Measurements from ENCODE around the gene RBM38. TPM values are rescaled to one million over a fixed set of nuclear protein-coding genes. Genes with fewer than 3 reads are reported as not detected.
A peak's percentile ranks its signal among the peaks of the same experiment; 100 is the strongest.

The RBM38 gene
- total and polyA plus RNA-seq, 2 of the 13 experiments (the other 11 are each of a cell fraction or from before 2014, with no cell fraction given): 24.2 to 34.2 TPM

GRCh38 chr20:57351042-57351783 is 40.0 kb upstream of the RBM38 start, which contains the start of gene RAE1 (continued):
- TF ChIP-seq ZNF136 (CRISPR knock-in tag; IDR thresholded peaks at IDR 0.05; ENCODE audit: low read depth) (no peak), TGIF2 (CRISPR knock-in tag; IDR thresholded peaks at IDR 0.05) (peak; percentile 31; the same call in 1 of the 2 replicates), KDM5B (CRISPR knock-in tag; IDR thresholded peaks at IDR 0.05; ENCODE audit: borderline replicate concordance) (peak; percentile 99), MEIS2 (CRISPR knock-in tag; IDR thresholded peaks at IDR 0.05) (peak; percentile 47; the same call in 1 of the 2 replicates), DRAP1 (CRISPR knock-in tag; IDR thresholded peaks at IDR 0.05) (peak; percentile 63; the same call in 1 of the 2 replicates), ZBTB21 (CRISPR knock-in tag; IDR thresholded peaks at IDR 0.05) (peak; percentile 64), ZNF572 (CRISPR knock-in tag; IDR thresholded peaks at IDR 0.05) (peak; percentile 95), RBM39 (IDR thresholded peaks at IDR 0.05; ENCODE audit: low read depth, low read length, poor library complexity, severe bottlenecking) (peak; percentile 92), MYPOP (CRISPR knock-in tag; IDR thresholded peaks at IDR 0.05) (peak; percentile 93), ZBTB34 (CRISPR knock-in tag; IDR thresholded peaks at IDR 0.05) (peak; percentile 70), ZSCAN25 (CRISPR knock-in tag; IDR thresholded peaks at IDR 0.05) (no peak; the same call in 1 of the 2 replicates), ZNF253 (CRISPR knock-in tag; IDR thresholded peaks at IDR 0.05; ENCODE audit: borderline replicate concordance) (peak; percentile 11; the same call in 1 of the 2 replicates), PHF5A (CRISPR knock-in tag; IDR thresholded peaks at IDR 0.05; ENCODE audit: low read depth, unreplicated experiment) (no peak), ZNF547 (CRISPR knock-in tag; IDR thresholded peaks at IDR 0.05) (peak; percentile 97), MTA1 (CRISPR knock-in tag; IDR thresholded peaks at IDR 0.05; ENCODE audit: borderline replicate concordance) (peak; percentile 93; the same call in 1 of the 2 replicates), SIX4 (CRISPR knock-in tag; IDR thresholded peaks at IDR 0.05) (0 out of 2 replicates have a peak, but pooled peaks have one; percentile 7), SATB2 (CRISPR knock-in tag; IDR thresholded peaks at IDR 0.05) (no peak), HMG20A (CRISPR knock-in tag; IDR thresholded peaks at IDR 0.05; ENCODE audit: borderline replicate concordance) (no peak), GTF3A (CRISPR knock-in tag; conservative IDR thresholded peaks at IDR 0.05) (peak; percentile 93; the same call in 1 of the 2 replicates), SP140L (CRISPR knock-in tag; IDR thresholded peaks at IDR 0.05; ENCODE audit: borderline replicate concordance) (no peak), ZNF275 (CRISPR knock-in tag; IDR thresholded peaks at IDR 0.05; ENCODE audit: borderline replicate concordance) (no peak; the same call in 1 of the 2 replicates), RFX3 (CRISPR knock-in tag; IDR thresholded peaks at IDR 0.05) (no peak; the same call in 1 of the 2 replicates), SMYD3 (CRISPR knock-in tag; IDR thresholded peaks at IDR 0.05) (peak; percentile 71; the same call in 1 of the 2 replicates), U2AF1 (optimal IDR thresholded peaks at IDR 0.05; ENCODE audit: low read depth, low read length) (no peak), ZFP36L2 (CRISPR knock-in tag; IDR thresholded peaks at IDR 0.05) (no peak), TP53 (CRISPR knock-in tag; conservative IDR thresholded peaks at IDR 0.05) (no peak; the same call in 1 of the 2 replicates), ZNF672 (CRISPR knock-in tag; IDR thresholded peaks at IDR 0.05) (no peak), ZNF496 (CRISPR knock-in tag; IDR thresholded peaks at IDR 0.05; ENCODE audit: insufficient replicate concordance) (no peak)
